Stimulated activated CD8-positive, alpha-beta memory T cell treated with anti-CD3 and anti-CD28 coated beads, Interleukin-15, amount 100 ng/mL, for 4 hours (primary cell): ENCODE data around the gene KCNAB1.
"Not testable (repeated sequence)": the region's sequence is repeated elsewhere in the genome, so short reads cannot be mapped to it uniquely, and the experiment has no call there.

ENCODE experiments used
- DNase-seq, 2 donors: peaks; one replicate each; pipeline ENCODE4 v3.0.0-alpha.2; 2020; ENCODE audit warnings: low read depth in 2 of 2

Gene KCNAB1

DNA sequence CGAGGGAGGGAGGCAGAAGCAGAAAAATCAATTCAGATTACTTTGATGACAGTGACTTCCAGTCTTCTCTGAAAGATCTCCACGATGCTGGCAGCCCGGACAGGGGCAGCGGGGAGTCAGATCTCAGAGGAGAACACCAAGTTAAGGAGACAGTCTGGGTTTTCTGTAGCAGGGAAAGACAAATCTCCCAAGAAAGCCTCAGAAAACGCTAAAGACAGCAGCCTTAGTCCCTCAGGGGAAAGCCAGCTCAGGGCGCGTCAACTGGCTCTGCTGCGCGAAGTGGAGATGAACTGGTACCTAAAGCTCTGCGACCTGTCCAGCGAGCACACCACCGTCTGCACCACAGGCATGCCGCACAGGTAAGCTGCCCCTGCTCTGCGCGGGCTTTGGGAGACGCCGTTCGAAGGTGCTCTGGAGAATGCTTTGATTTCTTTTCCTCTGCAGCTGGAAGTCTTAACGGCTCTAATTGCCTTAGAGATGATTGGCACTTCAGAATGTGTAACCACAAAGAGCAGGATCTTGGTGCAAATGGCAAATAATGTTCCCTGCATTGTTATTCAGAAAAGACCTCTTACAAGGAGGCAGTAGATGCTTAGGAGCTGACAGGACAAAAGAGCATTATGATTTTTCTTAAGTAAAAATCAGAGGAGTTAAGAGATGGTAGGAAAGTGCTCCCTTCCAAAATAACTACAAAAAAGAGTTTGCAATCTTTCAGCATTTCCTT lies at the start of gene KCNAB1:
Gene KCNAB1 (plus strand): TSS at position 51 of the 724 bp plus-strand sequence.
- no peak for DNase-seq

DNA sequence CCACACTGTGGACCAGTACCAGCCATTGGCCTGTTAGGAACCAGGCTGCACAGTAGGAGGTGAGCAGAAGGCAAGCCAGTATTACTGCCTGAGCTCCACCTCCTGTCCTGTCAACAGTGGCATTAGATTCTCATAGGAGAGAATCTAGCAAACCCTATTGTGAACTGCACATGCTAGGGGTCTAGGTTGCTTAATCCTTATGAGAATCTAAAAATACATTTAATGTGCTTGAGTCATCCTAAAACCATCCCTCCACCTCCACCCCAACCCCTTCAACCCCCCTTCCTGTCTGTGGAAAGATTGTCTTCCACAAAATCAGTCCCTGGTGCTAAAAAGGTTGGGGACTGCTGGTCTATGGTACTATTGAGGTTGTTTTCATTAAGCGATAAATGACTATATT lies 49.3 kb upstream of the KCNAB1 start:
- no peak for DNase-seq

DNA sequence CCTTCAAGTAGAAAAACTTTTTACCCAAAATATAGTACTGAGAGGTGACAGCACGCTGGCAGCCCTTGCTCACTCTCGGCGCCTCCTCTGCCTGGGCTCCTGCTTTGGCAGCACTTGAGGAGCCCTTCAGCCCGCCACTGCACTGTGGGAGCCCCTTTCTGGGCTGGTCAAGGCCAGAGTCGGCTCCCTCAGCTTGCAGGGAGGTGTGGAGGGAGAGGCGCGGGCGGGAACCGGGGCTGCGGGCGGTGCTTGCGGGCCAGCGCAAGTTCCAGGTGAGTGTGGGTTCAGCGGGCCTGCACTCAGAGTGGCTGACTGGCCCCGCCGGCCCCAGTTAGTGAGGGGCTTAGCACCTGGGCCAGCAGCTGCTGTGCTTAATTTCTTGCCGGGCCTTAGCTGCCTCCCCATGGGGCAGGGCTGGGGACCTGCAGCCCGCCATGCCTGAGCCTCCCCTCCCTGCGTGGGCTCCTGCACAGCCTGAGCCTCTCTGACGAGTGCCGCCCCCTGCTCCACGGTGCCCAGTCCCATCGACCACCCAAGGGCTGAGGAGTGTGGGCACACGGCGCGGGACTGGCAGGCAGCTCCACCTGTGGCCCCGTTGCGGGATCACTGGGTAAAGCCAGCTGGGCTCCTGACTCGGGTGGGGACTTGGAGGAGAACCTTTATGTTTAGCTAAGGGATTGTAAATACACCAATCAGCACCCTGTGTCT lies 47.3 kb upstream of the KCNAB1 start:
- not testable (repeated sequence) for DNase-seq

DNA sequence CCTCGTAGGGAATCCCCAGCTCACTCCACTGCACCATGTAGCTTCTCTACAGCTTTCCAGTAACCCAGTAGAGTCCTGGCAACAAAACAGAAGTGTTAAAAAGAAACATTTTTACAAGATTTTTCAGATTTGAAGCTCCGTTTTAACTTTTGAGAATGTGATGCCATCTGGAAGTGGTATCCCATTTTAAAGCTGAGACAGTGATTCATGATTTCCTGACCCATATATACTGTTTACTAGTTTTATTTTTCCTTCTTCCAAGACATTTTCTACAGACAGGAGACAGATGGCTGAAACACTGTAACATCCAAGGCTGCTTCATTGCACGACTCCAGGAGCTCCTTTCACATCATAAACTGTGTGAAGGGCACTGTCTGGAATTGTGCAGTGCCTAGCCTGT lies 30.3 kb upstream of the KCNAB1 start:
- no peak for DNase-seq

DNA sequence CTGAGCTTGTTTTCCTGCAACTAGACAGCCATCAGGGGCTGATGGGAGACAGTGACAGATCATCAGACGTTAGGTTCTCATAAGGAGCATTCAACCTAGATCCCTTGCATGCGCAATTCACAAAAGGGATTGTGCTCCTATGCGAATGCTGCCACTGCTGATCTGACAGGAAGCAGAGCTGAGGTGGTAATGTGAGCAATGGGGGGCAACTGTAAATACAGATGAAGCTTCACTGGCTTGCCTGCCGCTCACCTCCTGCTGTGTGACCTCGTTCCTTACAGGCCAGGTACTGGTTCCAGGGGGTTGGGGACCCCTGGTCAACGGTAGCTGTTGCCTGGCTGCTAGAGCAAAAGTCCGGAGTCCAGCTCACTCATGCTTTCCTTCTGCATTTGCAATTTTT lies 26.4 kb upstream of the KCNAB1 start:
- no peak for DNase-seq

DNA sequence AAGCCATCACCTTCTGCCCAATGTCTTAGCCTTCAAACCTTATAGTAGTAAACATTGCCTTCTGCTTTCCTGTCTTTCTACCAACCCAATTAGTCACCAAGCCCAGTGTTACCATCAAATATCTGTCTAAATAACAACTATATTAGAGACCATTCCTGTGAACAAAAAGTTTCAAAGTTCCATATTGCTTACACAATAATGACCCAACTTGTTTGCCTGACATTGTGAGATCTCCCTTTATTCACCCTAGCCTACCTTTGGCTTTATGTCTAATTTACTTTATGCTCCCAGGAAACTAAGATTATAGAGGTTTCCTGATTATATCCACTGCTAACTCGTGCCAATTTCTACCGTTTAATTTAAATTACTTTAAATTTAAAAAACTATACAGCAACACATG lies 26.0 kb upstream of the KCNAB1 start:
- DNase-seq = no peak

DNA sequence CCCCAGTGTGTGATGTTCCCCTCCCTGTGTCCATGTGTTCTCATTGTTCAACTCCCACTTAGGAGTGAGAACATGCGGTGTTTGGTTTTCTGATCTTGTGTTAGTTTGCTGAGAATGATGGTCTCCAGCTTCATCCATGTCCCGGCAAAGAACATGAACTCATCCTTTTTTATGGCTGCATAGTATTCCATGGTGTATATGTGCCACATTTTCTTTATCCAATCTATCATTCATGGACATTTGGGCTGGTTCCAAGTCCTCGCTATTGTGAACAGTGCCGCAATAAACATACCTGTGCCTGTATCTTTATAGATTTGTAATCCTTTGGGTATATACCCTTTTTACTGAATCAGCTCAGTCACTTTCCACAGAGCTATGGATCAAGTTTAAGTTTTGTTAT lies 24.7 kb upstream of the KCNAB1 start:
- not testable (repeated sequence) for DNase-seq

DNA sequence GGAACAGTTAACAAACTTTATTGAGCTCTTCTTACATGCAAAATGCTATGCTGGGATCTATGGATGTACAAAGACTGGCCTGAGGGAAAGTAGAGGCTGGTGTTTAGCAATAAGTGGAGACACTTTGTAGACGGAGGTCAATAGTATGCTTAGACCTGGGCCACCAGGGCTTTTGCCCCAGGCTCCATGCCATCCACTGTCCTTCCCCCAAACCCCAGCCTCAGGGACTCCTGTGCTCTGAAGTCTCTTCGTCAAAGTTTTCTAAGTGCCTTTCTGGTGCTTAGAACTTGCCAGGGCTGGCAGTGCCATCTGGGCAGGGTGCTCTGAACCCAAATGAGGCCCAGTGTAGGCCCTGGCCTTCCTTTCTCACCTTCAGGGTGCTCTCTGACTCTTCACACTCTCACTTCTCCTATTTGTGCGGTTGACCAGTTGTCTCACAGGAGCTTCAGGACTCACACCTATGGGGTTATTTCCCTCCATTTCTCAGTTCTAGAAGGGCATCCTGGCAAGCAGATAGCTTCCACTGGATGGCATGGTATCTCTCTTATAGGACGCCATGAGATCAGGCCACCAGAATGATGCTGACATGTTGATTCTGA lies 21.8 kb upstream of the KCNAB1 start:
- no peak for DNase-seq

DNA sequence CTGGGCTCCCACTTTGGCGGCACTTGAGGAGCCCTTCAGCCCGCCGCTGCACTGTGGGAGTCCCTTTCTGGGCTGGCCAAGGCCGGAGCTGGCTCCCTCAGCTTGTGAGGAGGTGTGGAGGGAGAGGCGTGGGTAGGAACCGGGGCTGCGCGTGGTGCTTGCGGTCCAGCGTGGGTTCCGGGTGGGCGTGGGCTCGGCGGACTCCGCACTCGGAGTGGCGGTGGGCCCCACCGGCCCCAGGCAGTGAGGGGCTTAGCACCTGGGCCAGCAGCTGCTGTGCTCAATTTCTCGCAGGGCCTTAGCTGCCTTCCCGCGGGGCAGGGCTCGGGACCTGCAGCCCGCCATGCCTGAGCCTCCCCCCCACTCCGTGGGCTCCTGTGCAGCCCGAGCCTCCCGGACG lies 21.0 kb upstream of the KCNAB1 start:
- not testable (repeated sequence) for DNase-seq

DNA sequence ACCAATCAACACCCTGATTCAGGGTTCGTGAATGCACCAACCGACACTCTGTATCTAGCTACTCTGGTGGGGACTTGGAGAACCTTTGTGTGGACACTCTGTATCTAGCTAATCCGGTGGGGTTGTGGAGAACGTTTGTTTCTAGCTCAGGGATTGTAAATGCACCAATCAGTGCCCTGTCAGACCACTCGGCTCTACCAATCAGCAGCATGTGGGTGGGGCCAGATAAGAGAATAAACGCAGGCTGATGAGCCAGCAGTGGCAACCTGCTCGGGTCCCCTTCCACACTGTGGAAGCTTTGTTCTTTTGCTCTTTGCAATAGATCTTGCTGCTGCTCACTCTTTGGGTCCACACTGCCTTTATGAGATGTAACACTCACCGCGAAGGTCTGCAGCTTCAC lies 20.4 kb upstream of the KCNAB1 start:
- not testable (repeated sequence) for DNase-seq

DNA sequence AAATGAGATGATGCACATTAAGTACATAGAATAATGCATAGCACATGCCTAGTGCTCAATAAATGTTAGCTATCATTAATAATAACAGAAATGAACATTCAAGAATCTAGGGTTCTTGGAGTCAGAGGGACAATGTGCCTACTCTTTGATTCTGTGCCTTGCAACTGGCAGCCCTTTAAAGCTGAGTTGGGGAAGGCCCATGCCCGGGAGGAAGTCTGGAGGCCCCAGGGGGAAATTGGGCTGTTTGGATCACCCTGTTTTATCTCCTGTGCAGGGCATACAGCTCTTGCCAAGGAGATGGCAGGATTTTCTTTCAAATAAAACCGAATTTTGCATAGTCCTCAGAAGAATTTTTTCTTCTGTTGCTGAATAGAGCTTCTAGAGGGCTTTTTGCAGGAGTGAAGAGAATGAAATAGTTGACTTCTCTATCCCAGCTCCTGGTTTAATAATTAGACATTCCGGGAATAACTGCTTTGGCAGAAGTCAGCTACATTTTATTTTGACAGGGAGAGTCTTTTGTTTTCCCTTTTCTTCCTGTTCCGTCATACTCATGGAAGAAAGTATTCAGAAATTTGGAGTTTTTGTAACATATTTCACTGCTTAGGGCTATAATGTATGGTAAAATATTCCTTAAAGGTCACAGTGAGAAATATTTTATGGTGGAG lies 18.0 kb upstream of the KCNAB1 start:
- DNase-seq = no peak

DNA sequence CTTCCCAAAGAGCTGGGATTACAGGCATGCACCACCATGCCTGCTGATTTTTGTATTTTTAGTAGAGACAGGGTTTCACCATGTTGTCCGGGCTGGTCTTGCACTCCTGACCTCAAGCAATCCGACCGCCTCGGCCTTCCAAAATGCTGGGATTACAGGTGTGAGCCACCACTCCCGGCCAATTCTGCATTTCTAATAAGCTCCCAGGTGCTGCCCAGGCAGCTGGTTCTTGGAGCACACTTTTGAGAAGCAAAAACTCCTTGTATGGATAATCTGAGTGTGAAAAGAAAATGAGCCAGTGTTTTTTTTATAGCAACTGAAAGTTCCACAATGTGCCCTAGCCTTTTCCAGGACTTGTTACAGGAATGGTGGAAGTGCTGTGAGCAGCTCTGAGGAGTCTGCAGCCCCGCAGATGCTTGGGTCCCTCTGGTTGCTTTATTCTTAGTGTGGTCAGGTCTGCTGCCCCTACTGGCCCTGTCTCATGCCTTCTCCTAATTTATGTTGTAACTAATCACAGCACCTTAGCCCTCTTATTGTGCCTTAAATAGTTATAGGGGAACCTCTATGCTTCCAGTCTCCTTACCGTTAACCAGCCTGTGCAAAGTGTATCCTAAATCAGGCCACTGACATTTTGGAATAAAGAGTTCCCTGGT lies 13.5 kb upstream of the KCNAB1 start:
- no peak for DNase-seq

DNA sequence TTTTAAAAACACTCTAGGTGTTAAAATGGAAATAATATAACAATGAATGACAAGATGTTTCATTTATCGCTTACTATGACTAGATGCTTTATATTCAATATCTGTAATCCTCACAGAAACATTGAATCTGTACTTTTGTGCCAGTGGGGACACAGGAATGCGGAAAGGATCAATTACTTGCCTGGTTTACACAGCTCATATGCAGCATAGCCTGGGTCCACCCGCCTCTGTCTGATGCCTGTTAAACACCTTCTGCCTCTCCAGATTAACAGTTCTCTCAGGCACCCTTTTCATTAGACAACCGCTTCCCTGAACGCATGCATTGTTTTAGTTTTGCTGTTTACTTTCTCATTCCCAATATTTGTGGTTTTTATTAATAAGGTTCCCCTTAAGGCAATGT lies 12.9 kb upstream of the KCNAB1 start:
- no peak for DNase-seq

DNA sequence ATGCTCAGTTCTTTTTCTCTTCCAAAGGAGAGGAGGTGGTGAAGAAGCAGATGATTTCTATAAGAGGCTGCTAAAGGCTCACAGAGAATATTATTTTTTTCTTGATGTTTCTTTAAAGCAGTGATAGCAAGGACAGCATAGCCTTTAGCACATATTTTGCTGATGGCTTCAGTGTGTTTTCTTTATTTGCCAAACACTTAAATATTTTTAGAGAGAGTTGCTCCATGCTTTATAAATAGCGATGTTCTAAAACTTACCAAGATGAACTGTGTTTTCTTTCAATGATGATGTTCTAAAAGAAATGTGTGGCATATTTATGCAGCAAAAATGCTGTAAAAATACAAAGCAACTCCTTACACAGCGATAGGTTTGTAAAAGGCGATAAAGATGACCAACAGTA lies 11.8 kb upstream of the KCNAB1 start:
- DNase-seq = no peak

DNA sequence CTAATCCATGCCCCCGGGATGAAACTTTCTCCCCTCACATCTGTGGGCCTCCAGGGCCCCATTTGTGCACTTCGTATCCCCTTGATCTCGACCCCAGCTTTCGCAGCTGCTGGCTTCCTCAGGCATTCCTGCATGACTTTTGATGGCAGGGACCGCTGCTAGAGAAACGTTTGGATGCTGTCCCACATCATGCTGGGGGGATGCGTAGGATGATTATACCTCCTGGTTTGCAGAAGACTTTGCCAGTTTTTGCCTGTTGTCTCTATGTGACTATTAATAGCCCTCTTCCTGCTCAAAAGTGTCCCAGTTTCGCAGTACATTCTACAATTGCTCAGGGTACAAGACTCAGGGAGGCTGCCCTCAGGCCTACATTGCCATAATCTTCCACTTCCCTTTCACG lies 10.4 kb upstream of the KCNAB1 start:
- DNase-seq = no peak

DNA sequence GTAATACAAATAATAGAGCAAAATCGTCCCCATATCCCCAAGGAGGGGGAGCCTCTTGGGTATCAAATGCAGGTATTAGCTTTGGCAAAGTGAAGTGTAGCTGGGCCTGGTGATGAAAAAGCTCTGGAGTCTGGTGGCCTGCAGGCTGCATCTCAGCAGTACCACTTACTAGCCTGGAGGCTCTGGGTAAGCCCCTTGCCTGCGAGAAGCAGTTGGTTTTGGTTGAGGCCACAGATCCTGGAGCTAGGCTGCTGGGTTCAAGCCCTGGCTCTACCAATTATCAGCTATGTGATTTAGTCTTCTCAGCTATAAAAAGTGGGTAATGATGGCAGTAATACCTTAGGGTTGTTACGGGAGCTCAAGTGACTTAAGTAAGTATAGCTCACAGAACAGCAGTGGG lies 6.1 kb downstream of the KCNAB1 start:
- DNase-seq = no peak

DNA sequence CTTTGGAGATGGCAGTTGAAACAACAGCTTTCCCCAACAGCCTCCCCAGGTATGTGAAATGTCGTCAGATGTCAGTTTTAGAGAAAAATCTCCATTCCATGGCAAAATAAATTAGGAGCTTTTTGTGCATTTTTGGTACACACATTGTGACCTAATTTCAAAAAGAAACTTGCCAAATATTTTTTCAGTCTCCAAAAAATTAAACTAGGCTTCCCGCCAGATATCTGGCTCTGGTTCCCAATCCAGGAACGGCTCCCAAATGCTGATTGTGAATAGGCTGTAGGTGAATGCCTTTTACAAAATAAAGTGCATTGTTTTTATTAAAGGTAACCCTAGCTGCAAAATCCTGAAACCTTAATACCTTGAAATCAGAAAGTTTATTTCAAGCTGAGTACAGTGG lies 10.9 kb downstream of the KCNAB1 start:
- no peak for DNase-seq

DNA sequence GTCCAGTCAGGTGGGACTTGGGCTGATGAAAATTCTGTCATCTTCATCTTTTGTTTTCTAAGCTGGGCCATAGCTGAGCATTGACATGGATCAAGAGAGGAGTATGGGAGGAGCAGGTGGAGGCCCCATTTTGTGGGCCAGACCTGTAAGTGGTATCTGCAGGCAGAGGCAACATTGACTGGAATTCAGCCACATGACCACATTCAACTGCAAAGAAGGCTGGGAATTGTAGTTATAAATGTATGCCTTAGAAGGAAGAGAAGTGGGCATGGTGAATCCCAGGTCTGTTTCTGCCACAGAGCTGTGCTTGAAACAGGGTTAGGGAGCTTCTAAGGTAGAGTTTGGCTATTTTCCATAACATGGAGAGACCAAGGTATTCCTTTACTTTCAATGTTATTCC lies 11.4 kb downstream of the KCNAB1 start:
- DNase-seq = no peak

DNA sequence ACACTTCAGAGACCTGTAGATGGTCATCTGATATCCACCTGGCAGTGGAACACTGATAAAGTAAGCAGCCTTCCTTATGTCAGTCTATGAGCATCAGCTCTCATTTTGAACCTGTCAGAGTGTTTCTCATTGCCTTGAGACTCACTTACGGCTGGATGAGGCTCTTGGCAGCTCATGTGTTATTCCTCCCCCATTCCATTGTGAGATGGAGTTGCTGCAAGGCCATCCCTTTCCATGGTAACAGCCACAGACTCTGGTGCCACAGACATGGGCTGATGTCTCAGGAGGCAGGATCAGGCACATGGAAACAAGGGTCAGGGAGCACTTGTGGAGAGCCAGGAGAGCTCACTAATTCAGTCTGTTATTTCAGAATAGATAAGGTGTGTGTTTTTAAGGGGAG lies 11.9 kb downstream of the KCNAB1 start:
- no peak for DNase-seq

DNA sequence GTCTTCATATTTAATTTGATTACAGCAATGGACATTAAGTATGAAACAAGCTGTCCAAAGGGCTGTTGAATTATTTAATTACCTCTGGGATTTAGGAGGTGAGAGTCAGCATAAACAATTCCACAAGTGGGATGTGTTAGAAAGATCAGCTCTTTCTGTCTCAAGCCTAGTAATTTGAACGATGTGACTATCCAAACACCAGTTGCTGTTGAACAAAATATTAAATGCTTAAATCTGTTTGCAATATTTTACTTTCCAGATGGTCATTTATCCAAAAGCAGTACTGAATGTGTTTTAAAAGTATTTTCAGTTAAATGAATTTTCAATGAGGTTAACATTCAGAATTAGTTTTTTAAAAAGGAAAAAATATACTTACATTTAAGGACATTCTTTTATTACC lies 12.7 kb downstream of the KCNAB1 start:
- no peak for DNase-seq

DNA sequence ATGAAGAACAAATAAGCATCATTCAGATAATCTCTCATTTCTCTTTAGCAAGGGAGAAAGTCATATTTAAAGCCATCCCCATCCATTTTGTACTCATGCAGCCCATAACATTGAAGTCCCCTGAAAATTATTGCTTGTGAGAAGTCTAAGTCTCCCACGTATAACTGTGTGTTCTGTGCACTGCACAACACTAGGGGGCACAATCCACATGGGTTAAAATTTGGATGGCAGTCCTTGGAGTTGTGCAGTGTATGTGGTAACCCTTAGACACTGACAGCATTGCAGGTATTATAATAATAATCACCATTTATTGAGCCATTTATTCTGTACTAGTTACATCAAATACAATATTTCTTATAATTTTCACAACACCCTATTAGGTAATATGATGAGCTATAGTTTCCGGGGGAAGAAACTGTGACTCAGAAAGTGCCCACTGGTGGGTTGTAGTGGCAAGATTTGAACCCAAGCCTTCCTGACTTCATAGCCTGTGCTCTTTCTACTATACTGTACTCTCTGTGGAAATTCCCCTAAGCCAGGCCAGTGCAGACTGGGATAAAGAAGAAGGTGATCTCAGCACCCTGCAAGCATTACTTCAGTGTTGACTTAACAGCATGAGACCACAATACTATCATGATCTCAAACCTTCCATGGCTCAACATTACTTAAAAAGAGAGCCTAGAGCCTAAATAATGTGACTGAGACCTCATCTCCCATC lies 15.7 kb downstream of the KCNAB1 start:
- no peak for DNase-seq
